HG03575 (cell line): Measurements from ENCODE around the gene LRRC27.
"Not testable (repeated sequence)": the region's sequence is repeated elsewhere in the genome, so short reads cannot be mapped to it uniquely, and the experiment has no call there.

Experiments used
- ATAC-seq: cut with Tn5 transposase; IDR thresholded peaks from one replicate; pipeline ENCODE4 v1.9.1; 2021; ENCODE audit not compliant: unreplicated experiment, insufficient number of reproducible peaks, low FRiP score; ENCODE audit errors: extremely low read depth

LRRC27 gene

GRCh38 chr10:132366006-132366405 is 34.0 kb downstream of the LRRC27 start:
- ATAC-seq = no peak

- no peak for ATAC-seq
Measured at GRCh38 chr10:132366499-132366898, 34.5 kb downstream of the LRRC27 start.

GRCh38 chr10:132368391-132368790 is 36.4 kb downstream of the LRRC27 start:
- no peak for ATAC-seq

GRCh38 chr10:132368881-132369635 is 37.1 kb downstream of the LRRC27 start:
- no peak for ATAC-seq

- no peak for ATAC-seq
Measured at GRCh38 chr10:132369636-132370185, 37.7 kb downstream of the LRRC27 start.

GRCh38 chr10:132370426-132371340 is 38.7 kb downstream of the LRRC27 start:
- no peak for ATAC-seq

- ATAC-seq = no peak
Measured at GRCh38 chr10:132371641-132372081, 39.7 kb downstream of the LRRC27 start.

- ATAC-seq = no peak
Measured at GRCh38 chr10:132372516-132373095, 40.6 kb downstream of the LRRC27 start.

GRCh38 chr10:132373241-132373955 is 41.4 kb downstream of the LRRC27 start:
- ATAC-seq = no peak

GRCh38 chr10:132374176-132374575 is 42.2 kb downstream of the LRRC27 start:
- ATAC-seq = no peak

- no peak for ATAC-seq
Measured at GRCh38 chr10:132374612-132375011, 42.6 kb downstream of the LRRC27 start.

- no peak for ATAC-seq
Measured at GRCh38 chr10:132375116-132375794, 43.3 kb downstream of the LRRC27 start.

GRCh38 chr10:132375795-132376297 is 43.9 kb downstream of the LRRC27 start:
- no peak for ATAC-seq

GRCh38 chr10:132376394-132376851 is 44.4 kb downstream of the LRRC27 start:
- no peak for ATAC-seq

- ATAC-seq = no peak
Measured at GRCh38 chr10:132377326-132377725, 45.3 kb downstream of the LRRC27 start.

GRCh38 chr10:132379026-132379425 is 47.0 kb downstream of the LRRC27 start:
- not testable (repeated sequence) for ATAC-seq

- ATAC-seq = not testable (repeated sequence)
Measured at GRCh38 chr10:132380986-132381385, 49.0 kb downstream of the LRRC27 start.

- no peak for ATAC-seq
Measured at GRCh38 chr10:132381741-132382140, 49.7 kb downstream of the LRRC27 start.
